T-helper 2 cell (primary cell): ENCODE data around the gene DIPK2A.

ENCODE experiments used
- DNase-seq, 5 experiments: peaks; one replicate each; pipeline versions ENCODE4 v3.0.0 to v3.0.0-alpha.2; 2012 to 2022
- total RNA-seq, 2 donors: gene quantifications; one replicate each; lab custom pipeline; 2026; lab: John Stamatoyannopoulos, UW

Gene DIPK2A
- total RNA-seq = 58.7 to 80.1 reads per million in 2 donors

- DNase-seq = peak; percentile 87 to 97 (median 91)
These were observed at the start of gene DIPK2A for GRCh38 chr3:143971359-143972154. DIPK2A (plus strand) TSS chr3:143971823; CDS start chr3:143972333, 510 bp downstream.

GRCh38 chr3:143924522-143925285 is 46.9 kb upstream of the DIPK2A start:
- no peak for DNase-seq

GRCh38 chr3:143928056-143928455 is 43.6 kb upstream of the DIPK2A start:
- peak in 1 of 5 experiments; percentile 54 for DNase-seq

- no peak for DNase-seq
These were observed 42.9 kb upstream of the DIPK2A start for GRCh38 chr3:143928541-143929255.

- no peak for DNase-seq
These were observed 36.8 kb upstream of the DIPK2A start for GRCh38 chr3:143934791-143935190.

- DNase-seq = no peak
These were observed 35.9 kb upstream of the DIPK2A start for GRCh38 chr3:143935678-143936077.

- no peak for DNase-seq
These were observed 20.8 kb upstream of the DIPK2A start for GRCh38 chr3:143950810-143951209.

- peak in 2 of 5 experiments; percentile 5 to 57 for DNase-seq
These were observed 20.2 kb upstream of the DIPK2A start for GRCh38 chr3:143951351-143951971.

GRCh38 chr3:143952569-143953072 is 19.0 kb upstream of the DIPK2A start:
- peak in 1 of 5 experiments; percentile 22 for DNase-seq

GRCh38 chr3:143955113-143955512 is 16.5 kb upstream of the DIPK2A start:
- DNase-seq = no peak

- DNase-seq = peak in 1 of 5 experiments; percentile 10
These were observed 14.8 kb upstream of the DIPK2A start for GRCh38 chr3:143956838-143957237.

- peak in 1 of 5 experiments; percentile 25 for DNase-seq
These were observed 14.2 kb upstream of the DIPK2A start for GRCh38 chr3:143957453-143957852.

GRCh38 chr3:143958966-143959365 is 12.7 kb upstream of the DIPK2A start:
- no peak for DNase-seq

GRCh38 chr3:143961342-143961741 is 10.3 kb upstream of the DIPK2A start:
- no peak for DNase-seq

- DNase-seq = no peak
These were observed 7.7 kb upstream of the DIPK2A start for GRCh38 chr3:143963946-143964345.

GRCh38 chr3:143970773-143971358 is 757 bp upstream of the DIPK2A start:
- DNase-seq = peak in 4 of 5 experiments; percentile 26 to 70 (median 36)

- DNase-seq = peak in 2 of 5 experiments; percentile 18 to 20
These were observed 507 bp downstream of the DIPK2A start for GRCh38 chr3:143972155-143972504.

GRCh38 chr3:143972505-143973258 is 1.1 kb downstream of the DIPK2A start:
- peak in 4 of 5 experiments; percentile 23 to 75 (median 50) for DNase-seq

- DNase-seq = peak in 3 of 5 experiments; percentile 41 to 87 (median 60)
These were observed 1.8 kb downstream of the DIPK2A start for GRCh38 chr3:143973259-143974021.
